Suppressor macrophage treated with lipopolysaccharide for 4 hours (primary cell): ENCODE measurements around the gene CD320.
"Not testable (repeated sequence)": the region's sequence is repeated elsewhere in the genome, so short reads cannot be mapped to it uniquely, and the experiment has no call there.

Experiments
- DNase-seq: peaks from one replicate; pipeline ENCODE4 v3.0.0-alpha.2; 2020

Gene CD320

DNA sequence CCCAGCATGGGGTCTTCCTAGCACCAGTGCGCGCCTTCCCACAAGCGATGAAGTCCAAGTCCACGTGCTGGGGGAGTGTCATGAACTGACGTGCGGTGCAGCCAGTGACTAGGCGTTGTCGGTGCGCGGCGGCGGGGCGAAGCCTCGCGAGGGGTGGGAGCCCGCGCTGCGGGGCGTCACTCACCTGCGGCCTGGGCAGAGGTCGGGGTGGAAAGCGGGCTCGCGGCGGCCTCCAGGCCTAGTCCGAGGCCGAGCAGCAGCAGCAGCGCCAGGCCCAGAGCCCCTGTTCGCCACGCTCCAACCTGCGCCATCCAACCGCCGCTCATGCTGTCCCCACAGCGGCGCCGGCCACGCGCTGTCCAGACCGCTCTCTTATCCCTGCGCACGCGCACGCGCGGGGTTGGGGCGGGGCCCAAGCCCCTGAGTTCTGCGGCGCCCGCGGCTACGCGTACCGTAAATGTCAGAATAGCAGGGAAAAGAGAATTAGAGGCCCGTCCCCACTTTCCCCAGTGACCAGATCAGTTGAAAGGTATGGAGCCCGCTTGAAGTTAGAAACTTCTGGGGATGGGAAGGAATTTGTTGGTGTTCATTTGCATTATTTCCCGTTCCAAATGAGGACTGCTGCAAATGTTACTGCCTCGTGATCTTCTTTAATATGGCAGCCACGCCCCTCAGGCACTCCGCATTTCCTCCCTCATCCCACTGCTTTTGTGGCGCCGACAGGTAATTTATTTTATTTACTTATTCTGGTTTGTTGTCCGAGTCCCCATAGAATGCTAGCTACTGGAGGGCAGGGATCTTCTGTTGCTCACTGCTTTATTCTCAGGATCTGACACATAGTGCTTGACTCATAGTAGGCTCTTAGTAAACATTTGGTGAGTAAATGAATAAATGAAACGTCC, at the start of gene CD320:
CD320 (minus strand) TSS at position 394 of the 902 bp plus-strand sequence; CDS start at position 326, 68 bp downstream.
- DNase-seq: peak; percentile 91

DNA sequence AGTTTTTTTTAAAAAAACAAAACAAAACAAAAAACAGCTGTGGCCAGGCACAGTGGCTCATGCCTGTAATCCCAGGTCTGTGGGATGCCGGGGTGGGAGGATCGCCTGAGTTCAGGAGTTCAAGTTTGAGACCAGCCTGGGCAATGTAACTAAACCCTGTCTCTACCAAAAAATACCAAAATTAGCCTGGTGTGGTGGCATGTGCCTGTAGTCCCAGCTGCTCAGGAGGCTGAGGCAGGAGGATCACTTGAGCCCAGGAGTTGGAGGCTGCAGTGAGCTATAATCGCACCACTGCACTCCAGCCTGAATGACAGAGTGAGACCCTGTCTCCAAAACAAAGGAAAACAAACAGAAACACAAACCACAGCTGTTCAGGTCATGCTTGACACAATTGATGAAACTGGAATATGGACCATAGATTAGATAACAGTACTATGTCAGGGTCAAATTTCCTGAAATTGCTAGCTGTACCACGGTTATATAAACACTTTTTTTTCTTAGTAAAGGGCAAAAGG, 48.9 kb upstream of the CD320 start:
- no peak for DNase-seq

DNA sequence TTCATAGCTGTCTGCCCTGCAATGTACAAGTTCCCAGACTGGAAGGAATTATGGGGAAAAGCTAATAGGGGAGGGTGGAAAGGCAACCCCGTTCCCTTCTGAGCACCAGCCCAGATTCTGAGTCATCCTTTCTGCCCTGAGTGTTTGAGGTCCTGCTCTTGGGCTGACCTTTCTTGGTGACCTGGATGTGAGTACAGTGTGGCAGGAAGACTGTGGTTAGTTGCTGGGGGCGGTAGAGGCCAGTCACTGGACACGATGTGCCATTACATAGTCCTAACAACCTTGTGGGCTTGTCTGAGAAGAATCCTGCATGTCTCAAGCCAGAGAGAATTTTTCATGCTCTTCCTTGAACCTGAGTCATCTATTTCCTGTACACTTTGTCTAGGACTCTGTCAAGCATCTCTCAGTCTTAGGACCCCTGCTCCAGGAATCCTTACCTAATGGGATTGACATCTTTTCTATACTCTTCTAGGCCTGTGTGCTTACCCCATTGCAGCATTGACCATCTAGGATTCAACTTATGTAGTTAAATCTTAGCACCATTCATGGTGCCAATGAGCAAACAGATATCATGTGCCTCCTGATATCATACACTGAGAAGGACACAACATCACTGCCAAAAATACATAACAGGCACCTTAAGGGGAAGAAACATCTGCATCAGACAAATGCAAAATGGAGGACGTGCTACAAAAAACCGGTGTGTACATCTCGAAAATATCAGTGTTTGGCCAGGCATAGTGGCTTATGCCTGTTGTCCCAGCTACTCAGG, 47.7 kb upstream of the CD320 start:
- peak; percentile 95 for DNase-seq

DNA sequence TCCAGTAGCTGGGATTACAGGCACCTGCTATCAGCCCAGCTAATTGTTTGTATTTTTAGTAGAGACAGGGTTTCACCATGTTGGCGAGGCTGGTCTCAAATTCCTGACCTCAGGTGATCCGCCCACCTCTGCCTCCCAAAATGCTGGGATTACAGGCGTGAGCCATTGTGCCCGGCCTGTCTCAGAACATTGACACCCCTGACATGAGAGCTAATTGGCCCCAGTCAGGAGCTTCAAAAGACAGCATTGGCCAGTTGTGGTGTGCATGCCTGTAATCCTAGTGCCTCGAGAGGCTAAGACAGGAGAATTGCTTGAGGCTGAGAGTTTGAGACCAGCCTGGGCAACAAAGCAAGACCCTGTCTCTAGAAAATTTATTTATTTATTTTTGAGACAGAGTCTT, 44.7 kb upstream of the CD320 start:
- DNase-seq: not testable (repeated sequence)

DNA sequence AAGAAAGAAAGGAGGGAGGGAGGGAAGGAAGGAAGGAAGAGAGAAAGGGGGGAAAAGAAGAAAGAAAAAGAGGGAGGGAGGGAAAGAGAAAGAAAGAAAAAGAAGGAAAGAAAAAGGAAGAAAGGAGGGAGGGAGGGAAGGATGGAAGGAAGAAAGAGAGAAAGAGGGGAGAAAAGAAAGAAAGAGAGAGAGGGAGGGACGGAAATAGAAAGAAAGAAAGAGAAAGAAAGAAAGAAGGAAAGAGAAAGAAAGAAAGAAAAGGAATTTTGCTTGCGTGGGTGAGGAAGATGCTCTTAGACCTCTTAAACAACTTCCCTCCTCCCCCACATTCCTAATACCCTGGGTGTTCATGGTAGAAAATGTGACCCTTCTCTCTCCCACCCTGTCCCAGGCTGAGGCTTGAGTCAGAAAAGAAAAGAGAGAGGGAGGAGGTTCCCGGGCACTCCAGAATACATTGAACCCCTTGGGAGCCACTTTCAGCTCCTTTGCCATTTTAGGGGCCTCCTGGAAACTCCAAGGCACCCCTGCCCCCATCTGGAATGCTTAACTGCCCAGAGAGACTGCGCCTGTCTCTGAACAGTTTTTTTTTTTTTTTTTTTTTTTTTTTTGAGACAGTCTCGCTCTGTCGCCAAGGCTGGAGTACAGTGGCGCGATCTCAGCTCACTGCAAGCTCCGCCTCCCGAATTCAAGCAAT, 44.1 kb upstream of the CD320 start:
- DNase-seq: peak; percentile 40

DNA sequence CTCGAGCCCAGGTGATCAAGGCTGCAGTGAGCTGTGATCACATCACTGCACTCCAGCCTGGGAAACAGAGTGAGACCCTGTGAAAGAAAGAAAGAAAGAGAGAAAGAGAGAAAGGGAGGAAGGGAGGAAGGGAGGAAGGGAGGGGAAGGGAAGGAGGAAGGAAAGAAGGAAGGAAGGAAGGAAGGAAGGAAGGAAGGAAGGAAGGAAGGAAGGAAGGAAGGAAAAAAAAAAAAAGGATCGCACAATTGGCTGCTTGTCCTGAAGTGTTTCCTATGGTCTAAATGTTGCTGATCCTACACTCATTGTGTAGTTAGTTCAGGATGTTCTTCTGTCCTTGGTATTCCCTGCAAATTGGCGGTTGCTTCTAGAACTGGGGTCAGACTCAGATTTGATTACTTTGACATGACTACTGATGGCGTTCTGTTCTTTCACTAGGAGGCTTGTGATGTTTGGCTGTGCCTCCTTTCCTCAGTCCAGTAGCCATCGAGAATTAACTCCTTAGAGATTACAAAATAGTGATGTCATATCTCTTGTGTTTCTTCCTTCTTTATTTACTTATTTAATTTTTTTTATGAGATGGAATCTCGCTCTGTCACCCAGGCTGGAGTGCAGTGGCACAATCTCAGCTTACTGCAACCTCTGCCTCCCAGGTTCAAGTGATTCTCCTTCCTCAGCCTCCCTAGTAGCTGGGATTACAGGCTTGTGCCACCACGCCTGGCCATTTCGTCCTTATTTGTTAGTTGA, 41.6 kb upstream of the CD320 start:
- not testable (repeated sequence) for DNase-seq

DNA sequence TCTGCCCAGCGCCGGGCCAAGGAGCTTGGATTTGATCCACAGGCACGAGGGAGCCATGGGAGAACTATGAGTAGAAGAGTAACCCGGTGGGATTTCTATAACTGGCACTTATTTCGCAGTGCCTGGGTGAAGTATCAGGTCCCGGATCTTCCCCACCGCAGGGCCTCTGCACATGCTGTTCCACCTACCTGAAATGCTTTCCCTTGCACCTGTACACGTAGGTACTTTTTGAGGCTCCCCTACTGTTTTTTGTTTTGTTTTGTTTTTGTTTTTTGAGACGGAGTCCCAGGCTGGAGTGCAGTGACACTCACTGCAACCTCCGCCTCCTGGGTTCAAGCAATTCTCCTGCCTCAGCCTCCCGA, 35.3 kb upstream of the CD320 start:
- DNase-seq: no peak

DNA sequence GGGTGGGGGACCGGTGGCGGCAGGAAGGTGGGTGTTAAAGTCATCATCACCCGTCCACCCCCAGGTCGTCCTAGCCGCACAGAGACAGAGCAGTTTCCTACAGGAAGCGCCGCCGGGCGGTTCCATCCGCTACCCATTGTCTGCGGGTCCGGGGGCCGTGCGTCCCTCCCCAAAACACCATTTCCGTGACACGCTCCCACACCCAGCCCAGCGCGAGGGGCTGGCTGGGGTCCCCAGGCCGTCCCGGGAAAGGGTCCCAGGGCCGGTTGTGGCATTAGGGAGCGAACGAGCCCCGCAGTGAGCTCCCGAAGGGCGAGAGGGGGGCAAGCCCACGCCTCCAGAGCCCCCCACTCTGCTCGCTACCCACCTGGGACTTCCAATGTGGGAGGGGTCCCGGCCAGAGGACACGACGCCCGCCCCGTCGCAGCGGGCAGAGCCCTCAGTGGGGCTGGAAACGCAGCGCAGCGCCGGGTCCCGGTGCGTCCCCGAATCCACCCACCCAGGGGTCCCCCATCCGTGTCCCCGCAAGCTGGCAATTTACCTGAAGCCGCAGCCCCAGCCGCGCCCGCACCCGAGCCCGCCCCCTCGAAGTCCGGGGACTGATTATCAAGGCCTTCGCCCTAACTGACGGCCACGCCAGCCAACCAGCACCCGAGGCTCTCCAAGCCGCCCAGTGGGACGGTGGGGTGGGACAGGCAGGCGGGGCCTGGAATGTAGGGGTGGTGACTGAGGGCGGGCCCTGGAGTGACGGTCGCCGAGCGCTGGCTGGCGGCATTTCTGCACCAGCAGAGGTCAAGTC, 34.7 kb upstream of the CD320 start, which contains the start of gene KANK3:
KANK3 (minus strand) TSS at position 579 of the 799 bp plus-strand sequence. CDS start 5,434 bp downstream, outside the sequence.
- peak; percentile 97 for DNase-seq

DNA sequence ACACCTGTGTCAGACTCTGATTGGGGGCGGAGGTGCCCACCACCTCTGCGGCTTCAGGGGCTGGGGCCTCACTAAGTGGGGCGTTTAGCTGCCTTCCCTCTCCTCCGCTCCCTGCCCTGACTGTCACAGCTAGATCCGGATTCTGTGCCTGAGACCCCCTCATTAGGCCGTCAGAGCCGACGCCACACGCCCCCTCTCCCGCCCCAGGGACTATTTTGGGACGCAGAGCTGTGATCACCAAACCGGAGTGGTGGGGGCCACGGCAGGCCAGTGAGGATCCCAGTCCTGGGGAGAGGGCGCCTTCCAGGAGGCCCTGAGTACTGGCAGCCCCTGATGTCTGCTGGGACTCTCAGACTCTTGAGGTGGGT, 34.1 kb upstream of the CD320 start:
- no peak for DNase-seq

DNA sequence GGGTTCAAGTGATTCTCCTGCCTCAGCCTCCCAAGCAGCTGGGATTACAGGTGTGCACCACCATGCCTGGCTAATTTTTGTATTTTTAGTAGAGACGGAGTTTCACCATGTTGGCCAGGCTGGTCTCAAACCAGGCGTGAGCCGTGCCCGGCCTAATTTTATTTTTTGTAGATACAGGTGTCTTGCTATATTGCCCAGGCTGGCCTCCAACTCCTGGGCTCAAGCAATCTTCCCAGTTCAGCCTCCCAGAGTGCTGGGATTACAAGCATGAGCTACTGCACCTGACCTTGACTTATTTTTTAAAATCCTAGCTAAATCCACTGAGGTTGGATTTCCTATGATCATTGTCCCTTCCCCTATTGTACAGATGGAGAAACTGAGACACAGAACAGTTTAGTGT, 33.3 kb upstream of the CD320 start:
- not testable (repeated sequence) for DNase-seq

DNA sequence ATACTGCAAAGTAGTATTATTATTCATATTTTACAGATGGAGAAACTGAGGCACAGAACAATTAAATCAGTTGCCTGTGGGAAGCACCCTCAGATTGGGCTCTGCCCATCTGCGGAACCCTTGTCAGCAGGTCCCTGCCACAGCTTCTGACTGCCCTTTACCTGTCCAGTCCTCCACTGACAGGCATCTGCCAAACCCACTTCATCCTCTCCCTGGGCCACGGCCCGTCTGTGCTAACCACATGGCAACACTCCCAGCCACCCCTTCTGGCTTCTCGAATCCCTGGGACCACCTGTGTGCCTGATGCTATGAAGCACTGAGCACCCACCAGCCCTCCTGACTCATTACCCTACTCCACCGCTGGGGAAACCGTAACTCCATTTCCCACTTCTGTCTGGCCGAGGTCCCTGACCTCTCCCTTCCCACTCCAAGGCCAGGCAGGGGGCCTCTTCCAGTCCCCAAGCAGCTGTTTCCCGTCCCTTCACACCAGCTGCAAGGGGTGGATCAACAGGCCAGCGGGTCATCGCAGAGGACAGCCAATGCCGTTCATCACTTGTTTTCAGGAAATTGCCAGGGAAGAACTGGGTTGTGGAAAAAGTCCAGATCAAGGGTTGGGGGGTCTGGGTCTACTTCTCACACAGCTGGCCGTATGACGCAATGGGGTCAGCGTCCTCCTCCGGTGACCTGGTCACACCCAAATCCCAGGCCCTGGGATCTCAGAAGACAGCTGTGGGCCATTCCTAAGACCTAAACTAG, 32.4 kb upstream of the CD320 start:
- peak; percentile 37 for DNase-seq

DNA sequence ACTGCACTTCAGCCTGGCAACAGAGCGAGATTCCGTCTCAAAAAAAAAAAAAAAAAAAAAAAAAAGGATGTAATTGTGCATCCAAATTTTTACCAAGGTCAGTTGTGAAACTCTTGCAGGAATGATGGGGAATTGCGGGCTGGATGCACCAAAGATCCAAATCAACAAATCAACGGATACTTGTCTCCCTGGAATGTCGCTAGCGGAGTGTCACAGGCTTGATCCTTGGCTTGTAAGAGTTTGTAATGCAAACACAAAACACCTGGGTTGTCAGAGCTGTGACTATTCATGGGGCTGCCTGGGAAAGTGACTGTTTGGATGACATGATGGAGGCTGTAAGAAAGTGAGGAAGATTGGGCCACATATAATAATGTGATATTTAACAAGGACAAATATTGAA, 30.7 kb upstream of the CD320 start:
- DNase-seq: no peak

DNA sequence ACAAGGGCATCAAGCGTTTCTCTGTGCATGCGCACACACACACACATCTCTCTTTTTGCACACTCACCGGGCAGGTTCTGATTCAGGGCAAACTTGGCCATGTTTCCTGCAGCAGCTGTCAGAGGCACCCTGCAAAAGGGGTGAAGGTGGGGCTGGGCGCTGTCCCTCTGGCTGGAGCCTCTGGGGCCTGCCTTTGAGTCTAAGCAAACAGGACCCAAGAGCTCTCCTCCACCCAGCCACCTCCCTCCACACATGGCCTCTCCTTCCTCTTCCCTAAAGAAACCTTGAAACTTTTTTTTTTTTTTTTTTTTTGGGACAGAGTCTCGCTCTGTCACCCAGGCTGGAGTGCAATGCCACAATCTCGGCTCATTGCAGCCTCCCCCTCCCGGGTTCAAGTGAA, 29.6 kb upstream of the CD320 start:
- no peak for DNase-seq

DNA sequence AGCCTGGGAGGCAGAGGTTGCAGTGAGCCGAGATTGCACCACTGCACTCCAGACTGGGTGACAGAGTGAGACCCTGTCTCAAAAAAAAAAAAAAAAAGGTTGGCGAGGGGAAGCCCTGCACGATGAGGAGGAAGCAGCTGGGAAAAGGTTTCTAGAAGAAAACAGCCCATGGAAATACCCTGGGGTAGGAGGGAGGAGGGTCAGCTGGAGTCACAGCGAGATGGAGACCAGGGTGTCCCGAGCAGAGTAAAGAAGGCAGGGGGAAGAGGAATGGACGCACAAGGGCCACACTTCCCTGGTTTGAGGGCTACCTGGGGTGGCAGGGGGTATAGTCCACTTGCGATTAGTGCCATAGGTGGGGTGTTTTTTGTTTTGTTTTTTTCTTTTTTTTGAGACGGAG, 28.5 kb upstream of the CD320 start:
- no peak for DNase-seq

DNA sequence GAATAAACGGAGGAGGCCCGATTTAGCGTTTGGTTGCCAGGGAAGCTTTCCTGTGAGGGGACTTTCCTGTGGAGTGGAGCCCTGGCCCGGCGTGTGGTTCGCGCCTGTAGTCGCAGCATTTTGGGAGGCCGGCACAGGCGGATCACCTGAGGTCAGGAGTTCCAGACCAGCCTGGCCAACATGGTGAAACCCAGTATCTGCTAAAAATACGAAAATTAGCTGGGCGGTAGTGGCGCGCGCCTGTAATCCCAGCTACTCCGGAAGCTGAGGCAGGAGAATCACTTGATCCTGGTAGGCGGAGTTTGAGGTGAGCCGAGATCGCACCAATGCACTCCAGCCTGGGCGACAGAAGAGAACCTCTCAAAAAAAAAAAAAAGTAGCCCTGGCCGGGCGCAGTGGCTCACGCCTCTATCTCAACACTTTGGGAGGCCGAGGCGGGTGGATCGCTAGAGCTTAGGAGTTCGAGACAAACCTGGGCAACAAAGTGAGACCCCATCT, 28.0 kb upstream of the CD320 start:
- DNase-seq: no peak

DNA sequence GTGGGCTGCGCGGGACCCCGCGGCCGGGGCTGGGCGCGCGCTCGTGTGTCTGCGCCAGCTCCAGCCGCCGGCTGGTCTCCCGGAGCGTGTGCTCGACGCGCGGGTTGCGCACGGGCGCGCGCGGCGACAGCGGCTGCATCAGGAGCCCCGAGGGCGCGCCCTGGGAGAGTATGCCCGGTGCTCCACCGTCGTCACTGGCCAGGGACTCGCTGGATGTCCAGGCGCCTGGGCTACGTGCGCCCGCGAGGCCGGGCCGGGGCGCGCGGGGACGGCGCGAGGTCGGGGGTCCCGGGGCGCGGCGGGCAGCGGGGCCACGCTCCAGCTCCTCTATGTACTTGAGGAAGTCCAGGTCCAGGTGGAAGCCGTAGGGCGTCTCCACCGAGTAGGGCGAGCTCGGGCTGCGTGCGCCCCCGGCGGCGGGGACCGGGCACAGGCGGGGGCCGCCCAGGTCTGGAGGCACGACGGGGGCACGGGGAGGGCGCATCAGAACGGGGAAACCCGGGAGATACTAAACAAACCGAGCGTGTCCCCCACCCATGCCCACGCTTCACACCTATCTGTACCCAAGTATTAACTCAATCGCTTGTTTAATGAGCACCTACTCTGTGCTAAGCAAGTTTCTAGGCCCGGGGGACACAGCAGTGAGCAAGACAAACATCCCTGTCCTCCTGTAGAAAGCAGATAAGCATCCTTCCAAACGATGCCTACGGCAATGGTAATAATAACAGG, 27.3 kb upstream of the CD320 start:
- DNase-seq: no peak

DNA sequence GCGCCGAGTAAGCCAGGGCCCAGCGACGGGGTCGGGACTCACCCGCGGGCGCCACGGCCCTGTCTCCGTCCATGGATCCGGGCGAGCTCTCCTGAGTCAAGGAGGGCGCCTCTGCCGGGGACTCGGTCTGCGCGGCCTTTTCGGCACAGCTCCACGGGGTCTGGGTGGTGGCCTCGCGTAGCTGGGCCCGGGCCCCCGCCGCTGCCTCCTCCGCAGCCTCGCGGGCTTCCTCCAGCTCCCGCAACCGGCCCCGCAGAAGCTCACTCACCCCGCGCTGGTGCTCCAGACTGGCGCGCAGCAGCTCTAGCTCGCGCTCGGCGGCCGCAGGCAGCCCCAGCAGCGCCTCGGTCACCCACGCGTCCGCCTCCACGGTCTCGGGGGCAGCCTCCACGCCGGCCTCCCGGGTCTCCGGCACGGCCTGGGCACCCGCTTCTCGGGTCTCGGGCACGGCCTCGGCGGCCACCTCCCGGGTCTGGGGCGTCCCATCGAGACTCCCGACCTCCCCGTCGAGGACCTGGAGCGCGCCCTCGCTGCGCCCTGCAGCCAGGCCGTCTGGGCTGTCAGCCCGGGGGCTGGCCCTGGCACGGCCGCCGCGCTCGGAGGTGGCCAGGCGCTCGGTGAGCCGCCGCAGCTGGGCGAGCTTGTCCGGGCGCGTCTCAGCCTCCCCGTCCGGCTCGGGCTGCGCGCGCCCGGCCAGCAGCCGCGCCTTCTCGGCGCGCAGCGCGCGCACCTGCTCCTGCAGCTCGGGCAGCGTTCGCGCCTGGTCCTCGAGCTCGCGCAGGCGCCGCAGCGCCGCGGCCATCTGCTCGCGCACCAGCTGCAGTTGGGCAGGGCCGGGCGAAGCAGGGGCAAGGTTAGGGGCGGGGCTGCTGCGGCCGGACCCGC, 26.5 kb upstream of the CD320 start:
- DNase-seq: peak; percentile 51

DNA sequence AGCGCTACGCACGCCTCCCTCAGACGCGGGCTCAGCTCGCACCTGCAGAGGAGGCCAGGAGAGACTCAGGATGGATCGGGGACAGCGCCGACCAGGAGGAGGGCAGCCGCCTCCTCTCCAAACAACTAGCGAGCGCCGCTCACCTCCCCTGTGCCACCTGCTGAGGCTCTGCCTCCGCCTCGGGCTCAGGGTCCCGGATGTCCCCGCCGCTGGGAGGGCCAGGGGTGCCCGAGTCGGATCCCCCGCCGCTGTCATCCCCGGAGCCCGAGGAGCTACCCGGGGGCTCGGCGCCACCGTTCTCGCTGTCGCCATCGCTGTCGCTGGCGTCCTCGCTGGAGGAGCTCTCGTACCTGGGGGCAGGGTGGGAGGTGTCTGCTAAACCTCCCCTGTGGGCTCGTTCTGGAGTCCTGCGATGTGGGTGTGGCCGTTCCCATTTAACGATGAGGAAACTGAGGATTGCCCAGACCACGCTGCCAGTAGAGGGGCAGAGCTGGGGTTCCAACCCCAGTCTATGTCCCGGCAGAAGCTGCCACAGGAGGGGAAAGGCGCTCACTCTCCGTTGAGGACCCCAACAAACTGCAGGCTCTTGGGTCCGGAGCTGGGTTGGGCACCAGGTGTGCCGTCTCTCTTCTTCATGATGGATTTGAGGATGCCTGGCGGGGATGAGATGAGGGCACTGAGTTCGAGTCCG, 25.8 kb upstream of the CD320 start:
- no peak for DNase-seq
